Large intestine (tissue), 3 donors: ENCODE results near the gene DNM3. TPM values are rescaled to one million over a fixed set of nuclear protein-coding genes. Genes with fewer than 3 reads are reported as not detected.

Source experiments
- DNase-seq, 2 donors: peaks; one replicate each; pipeline versions ENCODE4 v3.0.0 to v3.0.0-alpha.2; 2013
- H3K27ac ChIP-seq: one replicate; pipeline ENCODE4 v1.5.1; 2013; ENCODE audit warnings: low read length
- H3K27me3 ChIP-seq: 2 replicates; pipeline ENCODE4 v1.6.1; 2013; ENCODE audit warnings: low read length; ENCODE audit not compliant: control insufficient read depth, insufficient read depth
- H3K36me3 ChIP-seq: 2 replicates; pipeline ENCODE4 v1.6.1; 2013; ENCODE audit warnings: low read length; ENCODE audit not compliant: control insufficient read depth, insufficient read depth
- H3K4me1 ChIP-seq: one replicate; pipeline ENCODE4 v1.6.1; 2013; ENCODE audit warnings: low read length; ENCODE audit not compliant: control insufficient read depth, insufficient read depth
- H3K4me3 ChIP-seq: one replicate; pipeline ENCODE4 v1.5.1; 2013; ENCODE audit warnings: low read length
- H3K9me3 ChIP-seq: one replicate; pipeline ENCODE4 v1.6.1; 2013; ENCODE audit warnings: mild to moderate bottlenecking, low read depth, low read length, moderate library complexity; ENCODE audit not compliant: control insufficient read depth
- WGBS: methylation state at CpG from one replicate; pipeline ENCODE4 v1.1.5; 2013; ENCODE audit warnings: low lambda C conversion rate; ENCODE audit not compliant: insufficient coverage; 5-methylcytosine and 5-hydroxymethylcytosine counted together
- polyA plus RNA-seq: library from polyadenylated mRNA; unstranded; fragments of 120-200 nt; gene quantifications from one replicate; pipeline ENCODE4 v1.2.1, GENCODE V29; 2013

Gene DNM3
- polyA plus RNA-seq, 1 donor, result 2.2 TPM

DNA sequence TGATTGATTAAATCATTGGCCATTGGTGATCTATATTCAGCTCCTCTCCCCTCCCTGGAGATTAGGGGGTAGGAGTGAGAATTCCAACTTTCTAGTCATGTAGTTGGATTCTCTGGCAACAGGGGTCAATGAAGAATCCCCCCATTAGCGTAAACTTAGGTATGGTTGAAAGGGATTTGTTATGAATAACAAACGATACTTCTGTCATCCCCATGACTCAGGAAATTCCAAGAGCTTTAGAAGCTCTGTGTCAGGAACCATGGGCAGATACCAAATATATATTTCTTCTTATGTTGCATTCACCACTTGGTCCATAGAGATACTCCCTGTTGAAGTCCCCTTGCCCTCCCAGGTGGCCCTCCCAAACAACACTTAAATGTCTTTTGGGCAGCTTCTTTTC, 124.5 kb downstream of the DNM3 start:
- Histone ChIP-seq H3K27me3 (no peaks in the 10 kb centered on the region), H3K4me1 (no peaks in the 10 kb centered on the region), H3K4me3 (no peak overlapping the region), H3K36me3 (no peaks in the 10 kb centered on the region), H3K27ac (no peak overlapping the region), H3K9me3 (no peaks in the 10 kb centered on the region)
- WGBS, result no CpG with 5 or more reads among the region's 2 CpGs
- DNase-seq, result no peak

DNA sequence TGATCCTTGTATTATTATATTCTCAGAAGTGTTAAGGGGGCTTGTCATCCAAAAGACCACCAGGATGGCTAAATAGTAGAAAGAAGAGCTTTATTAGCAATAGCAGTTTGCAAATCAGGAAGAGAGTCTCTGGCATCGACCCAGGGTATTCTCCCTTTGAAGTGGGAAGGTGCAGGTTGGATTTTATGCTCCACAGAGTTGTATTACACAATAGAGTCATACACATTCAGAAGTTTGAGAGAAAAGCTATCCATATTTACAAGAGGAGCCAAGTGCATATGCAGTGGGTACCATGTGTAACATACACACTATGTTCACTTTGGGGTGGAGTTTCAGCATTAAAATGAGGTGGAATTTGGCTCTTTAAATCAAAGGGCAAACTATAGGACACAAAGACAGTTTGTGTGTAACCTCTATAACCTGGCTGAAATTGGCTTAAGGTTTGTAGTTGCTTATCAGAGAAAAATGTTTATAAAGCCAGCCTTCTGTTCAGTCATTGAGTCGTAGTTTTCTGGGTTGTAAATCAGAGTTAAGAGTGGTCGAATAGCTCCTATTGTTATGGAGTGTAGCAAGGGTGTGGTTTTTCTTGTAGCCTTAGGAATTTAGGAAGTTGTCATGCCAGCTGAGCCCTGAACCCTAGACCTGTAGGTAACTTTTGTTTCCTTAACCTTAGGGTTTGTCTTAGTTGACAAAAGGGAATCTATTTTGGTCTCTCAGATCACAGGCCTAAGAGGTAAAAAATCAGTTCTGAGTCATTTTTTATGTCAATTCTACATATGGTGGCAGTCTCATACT, 125.3 kb downstream of the DNM3 start:
- H3K27ac ChIP-seq, result no peak overlapping the region
- no CpG with 5 or more reads among the region's 3 CpGs for WGBS
- no peaks in the 10 kb centered on the region for H3K36me3 ChIP-seq
- H3K9me3 ChIP-seq, result no peaks in the 10 kb centered on the region
- no peaks in the 10 kb centered on the region for H3K4me1 ChIP-seq
- no peaks in the 10 kb centered on the region for H3K27me3 ChIP-seq
- peak in 1 of 2 donors; percentile 6 for DNase-seq
- H3K4me3 ChIP-seq, result no peak overlapping the region

DNA sequence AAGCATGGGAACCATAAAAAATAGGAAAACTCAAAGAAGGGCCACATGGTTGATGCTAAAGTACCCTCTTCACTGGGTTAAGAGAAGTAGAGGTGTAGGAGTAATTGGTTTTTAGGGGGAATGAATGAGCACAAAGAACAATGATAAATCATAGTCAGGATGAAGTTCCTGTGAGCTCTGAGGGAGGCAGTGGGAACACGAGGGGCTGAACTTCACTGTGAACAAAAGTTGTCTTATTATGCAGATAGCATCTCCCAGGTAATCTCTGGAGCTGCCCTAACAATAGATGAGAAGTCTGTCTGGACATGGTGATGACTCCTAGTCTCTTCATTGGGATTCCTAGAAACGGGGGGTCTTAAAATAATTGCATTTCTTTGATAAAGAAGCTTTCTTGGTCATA, 127.9 kb downstream of the DNM3 start:
- Histone ChIP-seq H3K9me3 (no peaks in the 10 kb centered on the region), H3K4me1 (no peaks in the 10 kb centered on the region)
- WGBS, result no CpG with 5 or more reads among the region's 2 CpGs

DNA sequence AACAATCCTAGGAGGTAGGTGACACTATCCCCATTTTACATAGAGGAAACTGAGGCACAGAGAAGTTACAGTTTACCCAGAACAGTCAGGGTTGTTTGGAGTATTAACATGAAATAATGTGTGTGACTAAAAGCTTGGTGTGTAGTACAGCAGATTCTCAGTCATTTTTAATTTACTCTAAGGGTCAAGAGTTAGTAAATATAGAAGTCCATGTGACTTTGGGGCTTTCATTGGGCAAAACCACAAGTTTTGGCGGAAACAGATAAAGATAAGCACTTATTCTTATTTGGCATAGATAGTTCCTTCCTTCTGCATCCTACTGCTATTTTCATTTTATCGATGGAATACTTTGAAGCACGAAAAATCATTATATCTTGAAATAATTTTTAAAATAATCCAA, 128.5 kb downstream of the DNM3 start:
- no peak overlapping the region for H3K27ac ChIP-seq
- H3K36me3 ChIP-seq, result no peaks in the 10 kb centered on the region
- WGBS, result 80% methylated on average over 1 of the region's 3 CpGs
- no peaks in the 10 kb centered on the region for H3K4me1 ChIP-seq
- H3K4me3 ChIP-seq, result no peak overlapping the region
- no peaks in the 10 kb centered on the region for H3K9me3 ChIP-seq
- H3K27me3 ChIP-seq, result no peaks in the 10 kb centered on the region
- DNase-seq, result no peak

More for the DNA sequence above, 127.9 kb downstream of the DNM3 start:
- DNase-seq, result no peak
- no peak overlapping the region for H3K4me3 ChIP-seq
- H3K36me3 ChIP-seq, result no peaks in the 10 kb centered on the region
- H3K27me3 ChIP-seq, result no peaks in the 10 kb centered on the region
- no peak overlapping the region for H3K27ac ChIP-seq

DNA sequence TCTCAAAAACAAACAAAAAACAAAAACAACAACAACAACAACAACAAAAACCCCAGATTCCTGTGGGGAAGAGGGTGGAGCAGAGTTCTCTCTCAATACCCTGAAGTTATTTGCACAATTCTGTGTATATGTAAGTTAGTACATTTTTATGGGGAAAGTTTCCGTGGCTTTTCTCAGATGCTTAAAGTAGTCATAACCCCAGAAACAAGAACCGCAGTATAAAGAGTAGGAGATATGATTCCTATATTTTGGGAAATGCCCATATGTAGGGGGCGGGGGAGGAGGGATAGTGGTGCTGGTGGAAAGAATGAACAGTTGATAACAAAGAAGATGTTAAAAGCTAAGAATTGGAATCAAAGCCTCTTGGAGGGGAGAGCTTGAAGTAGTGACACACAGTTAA, 131.5 kb downstream of the DNM3 start:
- 95% methylated on average over 2 of the region's 3 CpGs for WGBS
- Histone ChIP-seq H3K36me3 (no peaks in the 10 kb centered on the region), H3K9me3 (no peaks in the 10 kb centered on the region), H3K27me3 (no peaks in the 10 kb centered on the region), H3K4me3 (no peak overlapping the region), H3K27ac (no peak overlapping the region), H3K4me1 (no peaks in the 10 kb centered on the region)
- no peak for DNase-seq

DNA sequence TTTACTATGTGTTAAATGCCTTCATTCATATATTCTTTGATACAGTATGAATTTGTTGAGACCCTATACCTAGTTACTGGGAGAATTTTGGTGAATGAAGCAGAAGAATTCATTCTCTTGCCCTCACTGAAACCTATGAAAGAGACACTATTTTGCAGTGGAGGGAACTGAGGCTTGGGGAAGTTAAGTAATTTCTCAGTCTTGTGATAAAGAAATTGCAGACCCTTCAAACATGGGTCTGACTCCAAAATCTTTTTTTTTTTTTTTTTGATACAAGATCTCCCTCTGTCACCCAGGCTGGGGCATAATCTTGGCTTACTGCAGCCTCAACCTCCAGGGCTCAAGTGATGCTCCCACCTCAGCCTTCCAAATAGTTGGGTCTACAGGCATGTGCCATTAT, 132.1 kb downstream of the DNM3 start:
- Histone ChIP-seq H3K27ac (no peak overlapping the region), H3K4me3 (no peak overlapping the region), H3K9me3 (no peaks in the 10 kb centered on the region), H3K27me3 (no peaks in the 10 kb centered on the region), H3K36me3 (no peaks in the 10 kb centered on the region), H3K4me1 (no peaks in the 10 kb centered on the region)
- no peak for DNase-seq

DNA sequence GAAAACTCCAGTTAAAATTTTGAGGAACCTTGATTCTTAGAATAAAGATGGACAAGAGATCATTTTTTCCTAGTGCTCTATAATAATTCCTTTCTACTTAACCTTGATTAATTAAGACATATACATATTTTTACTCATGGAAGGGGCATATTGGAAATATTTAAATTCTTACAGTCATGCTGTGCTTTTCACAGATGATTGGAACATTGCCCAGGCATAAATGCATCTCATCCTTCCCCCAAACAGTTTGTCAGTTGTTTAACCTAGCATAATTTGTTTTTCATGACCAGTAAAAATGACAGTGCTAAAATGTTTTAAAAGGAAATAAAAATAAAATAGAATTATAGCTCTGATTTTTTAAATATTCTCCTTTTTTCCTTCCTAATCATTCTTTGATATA, 140.0 kb downstream of the DNM3 start:
- H3K9me3 ChIP-seq, result no peaks in the 10 kb centered on the region
- no peak for DNase-seq
- H3K27me3 ChIP-seq, result no peaks in the 10 kb centered on the region
- no peaks in the 10 kb centered on the region for H3K36me3 ChIP-seq
- H3K27ac ChIP-seq, result no peak overlapping the region
- no peak overlapping the region for H3K4me3 ChIP-seq
- H3K4me1 ChIP-seq, result no peaks in the 10 kb centered on the region

DNA sequence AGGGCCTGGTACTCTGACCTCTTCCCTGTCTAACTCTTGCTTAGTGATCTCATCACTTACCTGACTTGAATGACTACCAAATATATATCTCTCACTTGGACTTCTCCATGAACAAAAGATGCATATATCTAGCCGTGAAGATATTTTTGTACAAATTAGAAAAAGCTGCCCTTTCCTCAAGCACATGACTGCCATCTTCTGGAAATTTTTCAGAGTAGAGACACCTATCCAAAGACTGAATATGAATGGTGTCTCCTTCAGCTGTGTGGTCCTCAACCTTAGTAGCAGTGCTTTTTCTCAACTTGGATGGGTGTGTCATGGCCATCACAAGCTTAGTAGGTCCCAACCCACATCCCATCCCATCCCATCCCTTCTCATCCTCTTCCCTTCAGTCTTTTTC, 142.3 kb downstream of the DNM3 start:
- Histone ChIP-seq H3K9me3 (no peaks in the 10 kb centered on the region), H3K36me3 (no peaks in the 10 kb centered on the region), H3K27ac (no peak overlapping the region), H3K4me1 (no peaks in the 10 kb centered on the region), H3K4me3 (no peak overlapping the region), H3K27me3 (no peaks in the 10 kb centered on the region)
- no peak for DNase-seq
- no CpG with 5 or more reads among the region's 1 CpG for WGBS

DNA sequence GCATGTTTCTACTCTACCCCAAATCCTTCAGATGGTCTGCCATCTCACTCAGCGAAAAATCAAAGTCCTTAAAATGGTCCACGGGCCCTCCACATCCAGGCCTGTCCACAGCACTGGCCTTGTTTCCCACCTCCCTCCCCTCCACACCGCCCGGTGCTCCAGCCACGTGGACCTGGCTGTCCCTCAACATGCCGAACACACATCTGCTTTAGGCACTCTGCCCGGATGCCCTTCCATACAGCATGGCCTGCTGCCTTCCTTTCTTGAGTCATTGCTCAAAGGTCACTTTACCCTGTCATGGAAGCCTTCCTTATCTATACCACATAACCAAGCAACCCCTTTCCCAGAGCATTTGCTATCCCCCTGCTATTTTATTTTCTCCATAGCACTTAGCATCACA, 143.0 kb downstream of the DNM3 start:
- peak; percentile 16 to 31 for DNase-seq
- no peaks in the 10 kb centered on the region for H3K9me3 ChIP-seq
- no peaks in the 10 kb centered on the region for H3K4me1 ChIP-seq
- no peak overlapping the region for H3K27ac ChIP-seq
- no peak overlapping the region for H3K4me3 ChIP-seq
- H3K27me3 ChIP-seq, result no peaks in the 10 kb centered on the region
- no peaks in the 10 kb centered on the region for H3K36me3 ChIP-seq
- 40% methylated on average over 1 of the region's 7 CpGs for WGBS

DNA sequence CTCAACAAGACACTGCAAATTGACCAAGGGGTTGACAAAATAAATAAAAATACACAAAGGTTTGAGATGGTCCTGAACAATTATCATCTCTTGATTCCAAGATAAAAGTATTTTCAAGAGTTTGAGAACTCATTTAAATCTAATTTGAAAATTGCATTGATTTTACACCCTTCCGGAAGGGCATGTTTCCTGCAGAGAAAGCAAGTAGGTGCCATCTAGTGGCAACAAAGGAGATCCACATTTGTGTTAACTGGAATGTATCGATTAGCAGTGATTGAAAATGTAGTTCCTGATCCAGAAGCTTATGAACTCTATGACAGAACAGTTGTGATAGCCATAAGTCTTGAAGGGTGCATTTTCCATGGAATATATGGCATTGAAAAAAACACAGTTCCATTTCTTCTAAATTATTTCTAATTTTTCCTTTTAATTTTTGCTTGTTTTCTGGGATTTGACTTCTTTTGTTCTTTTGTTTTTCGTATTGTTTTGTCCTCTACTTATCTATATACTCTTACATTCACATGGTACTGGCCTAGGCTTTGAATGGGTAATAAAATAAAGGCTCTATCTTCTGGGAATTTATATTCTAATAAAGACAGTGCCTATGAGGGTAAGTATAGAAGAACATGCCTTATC, 143.7 kb downstream of the DNM3 start:
- WGBS, result 80% methylated on average over 1 of the region's 3 CpGs
- DNase-seq, result peak; percentile 10 to 25

DNA sequence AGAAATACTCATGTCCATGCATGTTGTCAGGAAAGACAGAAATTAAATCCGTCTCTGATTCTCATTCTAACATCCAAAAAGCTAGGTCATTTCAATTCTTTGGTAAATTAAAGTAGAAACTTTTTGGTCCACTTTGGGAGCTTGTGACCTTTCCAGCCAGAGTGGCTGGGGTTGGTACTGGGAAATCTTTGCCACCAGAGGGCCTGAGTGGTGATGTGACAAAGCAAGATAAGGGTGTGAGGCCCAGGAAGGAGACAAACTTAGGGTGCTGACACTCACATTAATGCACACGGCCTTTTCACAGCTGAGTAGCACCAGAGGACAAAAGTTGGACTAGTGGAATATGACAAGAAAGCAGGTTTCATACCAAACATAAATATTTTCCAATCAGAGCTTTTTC, 144.3 kb downstream of the DNM3 start:
- whole genome bisulfite sequencing, result no CpG with 5 or more reads among the region's 2 CpGs
- H3K27ac ChIP-seq, result no peak overlapping the region
- H3K9me3 ChIP-seq, result no peaks in the 10 kb centered on the region
- H3K27me3 ChIP-seq, result no peaks in the 10 kb centered on the region
- H3K36me3 ChIP-seq, result no peaks in the 10 kb centered on the region
- H3K4me3 ChIP-seq, result no peak overlapping the region
- no peaks in the 10 kb centered on the region for H3K4me1 ChIP-seq
- DNase-seq, result peak; percentile 21 to 27

More for the DNA sequence above, 143.7 kb downstream of the DNM3 start:
- no peak overlapping the region for H3K27ac ChIP-seq
- no peak overlapping the region for H3K4me3 ChIP-seq
- no peaks in the 10 kb centered on the region for H3K36me3 ChIP-seq
- no peaks in the 10 kb centered on the region for H3K9me3 ChIP-seq
- no peaks in the 10 kb centered on the region for H3K4me1 ChIP-seq
- H3K27me3 ChIP-seq, result no peaks in the 10 kb centered on the region
